Activated naive CD8-positive, alpha-beta T cell treated with anti-CD3 and anti-CD28 coated beads, Interleukin-2, amount 50 U/mL, for 24 hours (primary cell): ENCODE data around the gene TRIM24.
"Not testable (repeated sequence)": the region's sequence is repeated elsewhere in the genome, so short reads cannot be mapped to it uniquely, and the experiment has no call there.

ENCODE experiments used
- ATAC-seq: fragments of 150-1000 bp; cut with Tn5 transposase; one replicate; pipeline ENCODE4 v1.10.0; 2021
- DNase-seq: peaks from one replicate; pipeline ENCODE4 v3.0.0; 2021
- H3K27ac Mint-ChIP-seq: one replicate; pipeline ENCODE4 v1.8.0; 2021; ENCODE audit warnings: mild to moderate bottlenecking, mixed read lengths
- H3K27me3 Mint-ChIP-seq: one replicate; pipeline ENCODE4 v1.8.0; 2021; ENCODE audit warnings: mixed read lengths
- H3K36me3 Mint-ChIP-seq: one replicate; pipeline ENCODE4 v1.8.0; 2021; ENCODE audit warnings: low read depth, mixed read lengths
- H3K4me1 Mint-ChIP-seq: one replicate; pipeline ENCODE4 v1.8.0; 2021; ENCODE audit warnings: mixed read lengths
- H3K4me3 Mint-ChIP-seq: one replicate; pipeline ENCODE4 v1.8.0; 2021; ENCODE audit warnings: mild to moderate bottlenecking, moderate library complexity, mixed read lengths
- H3K9me3 Mint-ChIP-seq: one replicate; pipeline ENCODE4 v1.8.0; 2021; ENCODE audit warnings: mixed read lengths

TRIM24 gene

DNA sequence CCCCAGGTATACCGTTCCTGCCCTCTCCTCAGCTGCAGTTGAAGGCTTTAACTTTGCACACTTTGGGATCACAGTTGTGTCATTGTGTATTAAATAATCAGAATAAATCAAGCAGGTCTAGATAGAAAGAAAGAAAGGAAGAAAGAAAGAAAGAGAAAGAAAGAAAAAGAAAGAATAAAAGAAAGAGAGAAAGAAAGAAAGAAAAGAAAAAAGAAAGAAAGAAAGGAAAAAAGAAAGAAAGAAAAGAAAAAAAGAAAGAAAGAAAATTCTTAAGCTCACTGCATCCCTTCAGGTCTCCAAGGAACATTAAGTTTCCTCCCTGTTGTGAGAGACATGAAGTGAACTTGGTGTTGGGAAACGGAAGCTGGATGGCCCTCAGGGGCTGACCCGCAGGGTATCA is 17.2 kb upstream of the TRIM24 start:
- ATAC-seq (no peak), DNase-seq (no peak)
- Mint-ChIP-seq H3K27ac (no peak overlapping the region), H3K27me3 (peaks cover 2% of the 10 kb centered on the region), H3K4me1 (peaks cover 5% of the 10 kb centered on the region), H3K9me3 (no peaks in the 10 kb centered on the region), H3K4me3 (no peak overlapping the region), H3K36me3 (no peaks in the 10 kb centered on the region)

DNA sequence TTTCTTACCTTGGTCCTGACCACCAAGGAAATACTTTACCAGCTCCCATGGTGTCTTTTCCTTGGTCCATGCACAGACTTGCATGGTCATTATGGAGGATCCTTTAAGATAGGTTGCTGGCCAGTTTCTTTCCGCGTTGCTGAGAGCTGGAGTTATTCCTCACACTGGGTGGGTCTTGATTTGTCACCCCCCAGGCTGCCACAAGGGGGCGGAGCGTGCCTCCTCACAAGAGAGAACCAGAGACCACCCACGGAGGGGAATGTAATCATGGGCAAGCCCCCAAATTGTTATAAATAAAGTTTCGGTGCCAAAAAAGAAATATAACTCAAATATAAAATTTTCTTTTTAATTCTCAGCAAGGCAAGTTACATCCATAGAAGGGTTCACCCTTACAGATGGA is 10.5 kb upstream of the TRIM24 start:
- H3K4me3 Mint-ChIP-seq: no peak overlapping the region
- no peaks in the 10 kb centered on the region for H3K36me3 Mint-ChIP-seq
- no peak overlapping the region for H3K27ac Mint-ChIP-seq
- ATAC-seq (no peak), DNase-seq (peak; percentile 47)
- H3K9me3 Mint-ChIP-seq: no peaks in the 10 kb centered on the region
- H3K27me3 Mint-ChIP-seq: no peaks in the 10 kb centered on the region
- peaks cover 6% of the 10 kb centered on the region for H3K4me1 Mint-ChIP-seq

GRCh38 chr7:138455609-138456008 is 4.5 kb upstream of the TRIM24 start:
- ATAC-seq: no peak
- Mint-ChIP-seq H3K36me3 (no peaks in the 10 kb centered on the region), H3K27ac (no peak overlapping the region), H3K4me3 (no peak overlapping the region), H3K27me3 (no peaks in the 10 kb centered on the region), H3K9me3 (no peaks in the 10 kb centered on the region), H3K4me1 (peaks cover 6% of the 10 kb centered on the region)
- DNase-seq: no peak

DNA sequence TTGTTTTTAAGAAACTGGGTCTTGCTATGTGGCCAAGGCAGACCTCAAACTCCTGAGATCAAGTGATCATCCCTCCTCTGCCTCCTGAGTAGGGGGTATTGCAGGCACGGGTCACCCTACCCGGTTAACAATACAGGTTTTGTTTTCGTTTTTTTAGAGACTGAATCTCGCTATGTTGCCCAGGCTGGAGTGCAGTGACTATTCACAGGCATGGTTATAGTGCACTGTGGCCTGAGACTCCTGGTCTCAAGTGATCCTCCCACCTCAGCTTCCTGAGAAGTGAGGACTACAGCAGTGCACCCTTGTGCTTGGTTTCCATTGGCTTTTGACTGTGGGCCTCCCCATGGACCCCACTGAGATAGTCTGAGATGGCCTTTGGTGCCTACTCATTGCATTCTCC is 3.8 kb upstream of the TRIM24 start:
- H3K27me3 Mint-ChIP-seq: no peaks in the 10 kb centered on the region
- no peaks in the 10 kb centered on the region for H3K9me3 Mint-ChIP-seq
- no peaks in the 10 kb centered on the region for H3K36me3 Mint-ChIP-seq
- ATAC-seq: no peak
- H3K27ac Mint-ChIP-seq: no peak overlapping the region
- no peak for DNase-seq
- H3K4me1 Mint-ChIP-seq: peaks cover 8% of the 10 kb centered on the region
- H3K4me3 Mint-ChIP-seq: no peak overlapping the region

DNA sequence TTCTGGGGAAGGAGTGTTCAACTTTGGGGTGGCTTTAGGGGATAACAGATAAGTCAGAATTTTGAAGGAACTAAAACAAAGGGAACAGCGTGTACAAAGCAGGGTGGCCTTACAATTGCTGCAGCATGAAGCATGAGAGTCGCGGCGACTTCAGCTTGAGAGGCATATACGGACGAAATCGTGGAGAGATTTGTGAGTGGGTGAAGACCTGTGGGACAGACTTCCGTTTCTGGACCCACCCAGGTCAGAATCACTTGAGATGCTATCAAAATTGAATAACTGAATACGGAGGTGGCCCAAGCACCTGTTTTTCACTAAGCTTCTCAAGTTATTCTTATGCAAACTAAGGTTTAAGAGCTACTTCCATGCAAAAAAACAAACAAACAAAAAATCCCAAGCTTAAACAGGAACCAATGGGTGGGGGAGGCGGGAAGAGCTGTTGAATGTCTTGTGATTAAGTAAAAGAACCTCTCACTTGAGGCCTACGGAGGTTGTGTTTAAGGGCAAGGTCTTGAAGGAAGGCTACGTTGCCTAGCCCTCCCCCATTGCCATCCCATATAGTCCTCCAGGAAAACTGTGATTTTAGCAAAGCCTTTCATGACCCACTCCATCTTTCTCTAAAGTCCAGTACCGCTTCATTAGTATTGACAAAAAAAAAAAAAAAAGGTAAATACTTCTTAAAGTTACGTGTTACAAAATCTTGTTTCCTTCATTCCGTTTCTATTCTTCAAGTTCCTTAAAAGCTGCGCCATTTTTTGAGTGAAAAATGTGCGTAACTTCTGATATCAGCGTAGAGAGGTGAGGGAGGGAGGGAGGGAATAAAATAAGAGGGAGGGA is 1.3 kb upstream of the TRIM24 start:
- no peaks in the 10 kb centered on the region for H3K9me3 Mint-ChIP-seq
- peak overlapping the region; percentile 91 for H3K4me3 Mint-ChIP-seq
- DNase-seq: no peak
- no peak for ATAC-seq
- H3K4me1 Mint-ChIP-seq: peaks cover 26% of the 10 kb centered on the region
- peaks cover 5% of the 10 kb centered on the region for H3K36me3 Mint-ChIP-seq
- H3K27me3 Mint-ChIP-seq: no peaks in the 10 kb centered on the region
- no peak overlapping the region for H3K27ac Mint-ChIP-seq

DNA sequence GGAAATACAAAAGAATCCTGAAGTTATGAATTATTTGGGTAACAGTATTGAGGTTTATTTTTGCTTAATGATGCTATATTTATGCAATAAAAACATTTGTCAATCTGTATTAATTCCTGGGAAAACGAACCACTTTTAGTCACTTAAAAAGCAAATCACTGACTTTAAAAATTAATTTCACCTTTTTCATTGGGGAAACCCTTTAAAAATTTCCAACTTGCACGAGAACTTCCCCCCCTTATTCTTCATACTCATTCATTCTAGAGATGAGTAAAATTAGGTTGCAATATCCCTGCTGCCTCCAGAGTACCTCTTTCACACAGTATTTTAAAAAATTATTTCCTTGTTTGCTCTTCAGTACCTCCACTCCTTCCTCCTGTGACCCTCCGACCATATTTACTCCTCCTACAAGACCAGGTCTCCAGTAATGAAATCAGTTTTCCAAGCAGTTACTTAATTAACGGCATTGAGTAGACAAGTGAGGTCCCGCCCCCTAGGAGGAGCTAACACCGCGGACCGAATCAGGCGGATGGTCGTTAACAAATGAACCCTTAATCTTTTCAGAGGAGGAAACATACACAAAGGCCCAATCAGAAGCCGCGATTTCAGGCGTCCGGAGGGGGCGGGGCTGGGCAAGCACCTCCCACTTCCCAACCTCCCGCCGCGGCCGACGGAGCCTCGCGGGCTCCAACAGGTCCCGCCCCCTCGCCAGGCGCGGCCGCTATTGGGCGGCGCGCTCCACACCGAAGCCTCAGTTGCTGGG is 465 bp upstream of the TRIM24 start:
- H3K4me3 Mint-ChIP-seq: peak overlapping the region; percentile 91
- H3K4me1 Mint-ChIP-seq: peaks cover 29% of the 10 kb centered on the region
- peaks cover 7% of the 10 kb centered on the region for H3K36me3 Mint-ChIP-seq
- DNase-seq: peak; percentile 96
- no peaks in the 10 kb centered on the region for H3K9me3 Mint-ChIP-seq
- H3K27me3 Mint-ChIP-seq: no peaks in the 10 kb centered on the region
- peak overlapping the region; percentile 64 for H3K27ac Mint-ChIP-seq
- peak; percentile 82 for ATAC-seq

DNA sequence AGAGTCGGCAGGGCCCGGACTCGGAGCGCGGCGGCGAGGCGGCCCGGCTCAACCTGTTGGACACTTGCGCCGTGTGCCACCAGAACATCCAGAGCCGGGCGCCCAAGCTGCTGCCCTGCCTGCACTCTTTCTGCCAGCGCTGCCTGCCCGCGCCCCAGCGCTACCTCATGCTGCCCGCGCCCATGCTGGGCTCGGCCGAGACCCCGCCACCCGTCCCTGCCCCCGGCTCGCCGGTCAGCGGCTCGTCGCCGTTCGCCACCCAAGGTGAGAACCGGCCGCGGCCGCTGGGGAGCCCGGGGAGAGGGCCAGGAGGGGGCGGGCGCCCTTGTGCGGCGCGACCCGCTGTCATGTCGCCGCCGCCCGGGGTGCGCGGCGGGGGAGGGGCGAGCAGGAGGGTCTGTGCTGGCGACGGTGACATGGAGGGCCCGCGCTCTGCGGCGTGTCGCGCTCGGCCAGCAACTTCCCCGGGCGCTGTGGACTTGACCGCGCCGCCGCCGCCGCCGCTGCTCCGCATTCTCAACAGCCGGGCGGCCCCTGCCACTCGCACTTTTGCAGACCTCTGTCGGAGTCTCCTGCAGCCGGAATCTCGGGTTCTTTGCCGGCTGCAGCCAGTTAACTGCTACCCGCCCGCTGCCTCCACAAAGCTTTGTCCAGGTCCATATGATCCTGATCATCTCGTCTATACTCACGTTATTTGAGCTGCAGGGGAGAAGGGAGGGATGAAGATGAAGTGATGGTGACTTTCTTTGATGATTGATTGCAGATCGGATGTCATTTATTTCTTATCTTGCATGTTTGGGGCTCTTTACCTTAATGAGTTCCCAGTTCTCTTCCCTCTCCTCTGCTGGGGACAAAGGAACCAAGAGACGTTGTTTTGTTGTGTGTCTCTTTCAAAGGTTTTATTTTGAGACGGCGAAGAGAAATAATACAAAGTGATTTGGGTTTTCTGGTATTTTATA is 869 bp downstream of the TRIM24 start:
- Mint-ChIP-seq H3K4me3 (peak overlapping the region; percentile 91), H3K9me3 (no peaks in the 10 kb centered on the region), H3K27ac (peak overlapping the region; percentile 88), H3K36me3 (peaks cover 14% of the 10 kb centered on the region), H3K4me1 (peaks cover 38% of the 10 kb centered on the region), H3K27me3 (no peaks in the 10 kb centered on the region)
- ATAC-seq (peak; percentile 26), DNase-seq (peak; percentile 70)

GRCh38 chr7:138463291-138463618 is 3.2 kb downstream of the TRIM24 start:
- ATAC-seq, H3K27ac Mint-ChIP-seq, H3K27me3 Mint-ChIP-seq, DNase-seq, H3K9me3 Mint-ChIP-seq: not testable (repeated sequence)
- Mint-ChIP-seq H3K4me1 (peaks cover 50% of the 10 kb centered on the region), H3K36me3 (peaks cover 19% of the 10 kb centered on the region), H3K4me3 (peak overlapping the region; percentile 46)

GRCh38 chr7:138465046-138465445 is 5.0 kb downstream of the TRIM24 start:
- Mint-ChIP-seq H3K27me3 (no peaks in the 10 kb centered on the region), H3K36me3 (peaks cover 23% of the 10 kb centered on the region), H3K9me3 (no peaks in the 10 kb centered on the region), H3K27ac (no peak overlapping the region), H3K4me1 (peaks cover 53% of the 10 kb centered on the region), H3K4me3 (no peak overlapping the region)
- ATAC-seq: no peak
- no peak for DNase-seq

DNA sequence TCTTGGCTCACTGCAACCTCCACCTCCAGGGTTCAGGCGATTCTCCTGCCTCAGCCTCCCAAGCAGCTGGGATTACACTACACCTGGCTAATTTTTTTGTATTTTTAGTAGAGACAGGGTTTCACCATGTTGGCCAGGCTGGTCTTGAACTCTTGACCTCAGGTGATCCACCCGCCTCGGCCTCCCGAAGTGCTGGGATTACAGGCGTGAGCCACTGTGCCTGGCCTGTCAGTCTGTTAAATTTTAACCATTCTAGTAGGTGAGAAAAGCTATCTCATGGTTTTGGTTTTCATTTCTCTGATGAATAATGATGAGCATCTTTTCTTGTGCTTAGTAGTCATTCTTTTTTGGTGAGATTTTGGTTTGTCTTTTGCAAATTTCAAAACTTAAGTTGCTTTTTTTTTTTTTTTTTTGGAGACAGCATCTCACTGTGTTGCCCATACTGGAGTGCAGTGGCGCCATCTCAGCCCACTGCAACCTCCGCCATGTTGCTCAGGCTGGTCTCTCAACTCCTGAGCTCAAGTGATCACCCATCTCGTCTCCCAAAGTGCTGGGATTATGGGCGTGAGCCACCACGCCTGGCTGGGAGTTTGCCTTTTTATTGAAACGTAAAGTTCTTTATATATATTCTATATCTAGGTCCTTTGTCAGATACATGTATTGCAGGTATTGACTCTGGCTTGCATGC is 6.2 kb downstream of the TRIM24 start:
- not testable (repeated sequence) for ATAC-seq, H3K4me3 Mint-ChIP-seq, H3K27me3 Mint-ChIP-seq, H3K9me3 Mint-ChIP-seq, DNase-seq, H3K27ac Mint-ChIP-seq
- peaks cover 56% of the 10 kb centered on the region for H3K4me1 Mint-ChIP-seq
- peaks cover 23% of the 10 kb centered on the region for H3K36me3 Mint-ChIP-seq

DNA sequence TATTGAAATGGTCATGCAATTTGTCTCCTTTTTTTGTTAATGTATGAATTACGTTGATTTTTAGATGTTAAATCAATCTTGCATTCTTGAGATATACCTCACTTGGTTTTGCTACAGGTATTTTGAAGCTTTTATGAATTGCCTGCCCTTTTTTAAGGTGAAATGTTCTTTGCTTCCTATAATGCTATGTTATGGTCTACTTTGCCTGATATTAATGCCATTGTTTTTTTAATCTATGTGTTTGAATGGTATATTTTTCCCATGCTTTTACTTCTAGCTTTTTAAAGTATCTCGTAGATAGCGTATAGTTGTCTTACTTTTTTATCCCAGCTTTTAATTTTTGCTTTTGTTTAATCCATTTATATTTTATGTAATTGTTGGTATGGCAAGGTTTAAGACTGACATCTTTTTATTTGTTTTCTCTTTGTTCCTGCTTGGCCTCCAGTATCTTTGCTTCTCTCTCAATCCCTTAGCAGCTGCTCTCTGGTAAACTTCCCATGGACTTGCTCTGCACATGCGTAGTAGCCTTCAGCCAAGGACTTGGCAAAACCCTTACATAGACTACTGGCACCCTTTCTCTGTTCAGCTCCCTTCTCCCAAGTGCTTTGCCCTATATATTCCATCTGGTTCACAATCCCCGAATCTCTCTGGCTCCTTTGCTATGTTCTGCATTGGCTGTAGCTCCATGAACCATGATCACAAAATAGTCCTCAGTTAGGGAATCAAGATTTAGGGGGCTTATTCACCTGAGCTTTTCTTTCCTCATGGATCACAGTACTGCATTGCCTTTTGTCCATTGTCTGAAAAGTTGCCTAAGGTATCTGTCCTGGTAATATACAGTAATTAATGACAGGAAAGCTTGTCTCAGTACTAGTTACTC is 8.4 kb downstream of the TRIM24 start:
- H3K36me3 Mint-ChIP-seq: peaks cover 19% of the 10 kb centered on the region
- H3K9me3 Mint-ChIP-seq: no peaks in the 10 kb centered on the region
- ATAC-seq: no peak
- no peaks in the 10 kb centered on the region for H3K27me3 Mint-ChIP-seq
- H3K4me1 Mint-ChIP-seq: peaks cover 49% of the 10 kb centered on the region
- no peak for DNase-seq
- no peak overlapping the region for H3K27ac Mint-ChIP-seq
- no peak overlapping the region for H3K4me3 Mint-ChIP-seq

GRCh38 chr7:138470391-138471157 is 10.5 kb downstream of the TRIM24 start:
- Mint-ChIP-seq H3K4me3 (no peak overlapping the region), H3K27ac (no peak overlapping the region), H3K27me3 (no peaks in the 10 kb centered on the region), H3K4me1 (peaks cover 47% of the 10 kb centered on the region), H3K9me3 (no peaks in the 10 kb centered on the region), H3K36me3 (peaks cover 10% of the 10 kb centered on the region)
- DNase-seq: no peak
- no peak for ATAC-seq
